Omental fat pad (tissue), 4 donors: ENCODE measurements around the gene CEP97. TPM values are rescaled to one million over a fixed set of nuclear protein-coding genes. Genes with fewer than 3 reads are reported as not detected.
"Not testable (repeated sequence)": the region's sequence is repeated elsewhere in the genome, so short reads cannot be mapped to it uniquely, and the experiment has no call there.

Experiments used
- ATAC-seq: fragments of 150-250 bp; one replicate; pipeline ENCODE4 v1.9.1; 2016; ENCODE audit warnings: mild to moderate bottlenecking, moderate library complexity; ENCODE audit not compliant: low FRiP score
- DNase-seq: peaks from one replicate; pipeline ENCODE4 v3.0.0-alpha.2; 2019; ENCODE audit warnings: low spot score
- total RNA-seq, 4 donors: library from RNA; depleted of rRNA; stranded (reverse); fragments of >200 nt; gene quantifications; one replicate each; pipeline ENCODE4 v1.1.0, GENCODE V29; 2016
- TF ChIP-seq, protein P1 (sequence below), 3 donors: fragments of 450-650 bp; IDR thresholded peaks; one replicate each; pipeline ENCODE4 v1.5.1; 2016 to 2017; ENCODE audit warnings: antibody characterized with exemption in 3 of 3, mild to moderate bottlenecking in 3 of 3, moderate library complexity in 2 of 3

CEP97 gene
- total RNA-seq, 4 donors from 2014 or later: 5.0 to 10.2 (median 5.3) TPM

GRCh38 chr3:101680466-101680865, 43.9 kb upstream of the CEP97 start:
- no peak for DNase-seq
- TF ChIP-seq, protein P1, sequence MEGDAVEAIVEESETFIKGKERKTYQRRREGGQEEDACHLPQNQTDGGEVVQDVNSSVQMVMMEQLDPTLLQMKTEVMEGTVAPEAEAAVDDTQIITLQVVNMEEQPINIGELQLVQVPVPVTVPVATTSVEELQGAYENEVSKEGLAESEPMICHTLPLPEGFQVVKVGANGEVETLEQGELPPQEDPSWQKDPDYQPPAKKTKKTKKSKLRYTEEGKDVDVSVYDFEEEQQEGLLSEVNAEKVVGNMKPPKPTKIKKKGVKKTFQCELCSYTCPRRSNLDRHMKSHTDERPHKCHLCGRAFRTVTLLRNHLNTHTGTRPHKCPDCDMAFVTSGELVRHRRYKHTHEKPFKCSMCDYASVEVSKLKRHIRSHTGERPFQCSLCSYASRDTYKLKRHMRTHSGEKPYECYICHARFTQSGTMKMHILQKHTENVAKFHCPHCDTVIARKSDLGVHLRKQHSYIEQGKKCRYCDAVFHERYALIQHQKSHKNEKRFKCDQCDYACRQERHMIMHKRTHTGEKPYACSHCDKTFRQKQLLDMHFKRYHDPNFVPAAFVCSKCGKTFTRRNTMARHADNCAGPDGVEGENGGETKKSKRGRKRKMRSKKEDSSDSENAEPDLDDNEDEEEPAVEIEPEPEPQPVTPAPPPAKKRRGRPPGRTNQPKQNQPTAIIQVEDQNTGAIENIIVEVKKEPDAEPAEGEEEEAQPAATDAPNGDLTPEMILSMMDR (IDR thresholded peaks at IDR 0.05): no peak
- no peak for ATAC-seq

DNA sequence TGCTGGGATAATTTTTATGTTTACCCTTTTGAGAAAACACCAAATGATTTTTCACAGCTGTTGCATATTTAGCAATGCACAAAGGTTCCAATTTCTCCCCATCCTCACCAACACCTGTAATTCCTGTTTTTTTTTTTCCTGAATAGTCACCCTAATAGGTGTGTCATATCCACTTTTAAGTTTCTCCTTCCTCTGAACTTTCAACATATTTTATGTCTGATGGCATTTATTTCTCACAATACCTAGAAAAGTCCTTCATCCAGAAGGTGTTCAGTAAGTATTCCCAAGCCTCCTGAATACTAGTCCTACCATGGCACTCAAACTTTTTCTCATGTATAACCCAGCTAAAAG, 39.4 kb upstream of the CEP97 start:
- no peak for ATAC-seq
- TF ChIP-seq, protein P1 (IDR thresholded peaks at IDR 0.05): no peak
- DNase-seq: no peak

GRCh38 chr3:101685870-101686307, 38.5 kb upstream of the CEP97 start:
- TF ChIP-seq, protein P1 (IDR thresholded peaks at IDR 0.05): no peak
- ATAC-seq (peak; percentile 6), DNase-seq (no peak)

DNA sequence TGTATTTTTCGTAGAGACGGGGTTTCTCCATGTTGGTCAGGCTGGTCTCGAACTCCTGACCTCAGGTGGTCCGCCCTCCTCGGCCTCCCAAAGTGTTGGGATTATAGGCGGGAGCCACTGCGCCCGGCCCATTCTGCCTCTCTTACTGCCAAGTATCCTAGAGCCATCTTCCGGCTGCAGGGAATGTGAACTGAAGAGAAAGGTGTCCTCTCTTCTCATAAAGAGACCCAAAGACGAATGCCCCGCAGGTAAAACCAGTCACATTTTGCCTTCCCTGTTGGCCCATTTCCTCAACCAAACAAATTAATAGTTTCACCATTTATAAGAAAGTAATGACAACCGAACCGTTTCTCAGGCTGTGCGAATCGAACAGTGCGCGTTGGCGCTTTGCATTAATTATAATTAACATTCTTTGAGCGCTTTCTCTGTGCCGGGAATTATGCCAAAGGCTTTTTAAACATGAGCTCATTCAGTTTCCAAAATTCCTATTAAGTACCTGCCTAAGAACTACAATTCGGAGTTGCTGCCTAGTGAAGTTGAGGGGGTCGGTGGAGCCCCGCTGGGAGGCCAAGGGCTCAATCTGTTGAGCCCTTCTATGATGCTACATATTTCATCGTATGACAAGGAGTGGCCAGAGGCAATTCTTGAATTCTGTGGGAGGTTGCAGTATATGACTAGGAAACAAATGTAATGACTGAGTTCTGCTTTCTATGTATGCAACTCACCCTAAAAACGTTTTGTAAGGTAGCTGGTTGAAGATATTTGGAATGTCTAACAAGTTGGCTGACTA, 37.1 kb upstream of the CEP97 start:
- DNase-seq: no peak
- TF ChIP-seq, protein P1 (IDR thresholded peaks at IDR 0.05): no peak
- no peak for ATAC-seq

- TF ChIP-seq, protein P1 (IDR thresholded peaks at IDR 0.05): no peak
- DNase-seq: no peak
- no peak for ATAC-seq
Observed at GRCh38 chr3:101689286-101689685, 35.1 kb upstream of the CEP97 start.

DNA sequence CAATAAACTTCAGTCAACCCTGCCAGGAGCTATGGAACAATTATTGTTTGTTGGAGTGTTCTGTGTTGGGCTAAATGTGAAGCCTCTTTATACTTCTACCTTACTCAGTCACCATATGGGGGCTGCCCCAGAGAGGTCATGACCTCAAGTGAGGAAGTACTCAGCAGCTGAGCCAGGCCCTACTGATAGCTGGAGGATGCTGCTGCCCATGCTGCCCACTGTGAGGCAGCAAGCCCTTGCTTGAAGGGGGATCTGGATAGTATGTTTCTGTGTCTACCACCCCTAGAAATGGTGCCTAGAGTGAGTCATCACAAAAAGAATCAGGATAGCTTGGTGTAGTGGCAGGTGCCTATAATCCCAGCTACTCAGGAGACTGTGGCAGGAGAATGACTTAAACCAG, 33.4 kb upstream of the CEP97 start:
- no peak for ATAC-seq
- TF ChIP-seq, protein P1 (IDR thresholded peaks at IDR 0.05): no peak
- no peak for DNase-seq

DNA sequence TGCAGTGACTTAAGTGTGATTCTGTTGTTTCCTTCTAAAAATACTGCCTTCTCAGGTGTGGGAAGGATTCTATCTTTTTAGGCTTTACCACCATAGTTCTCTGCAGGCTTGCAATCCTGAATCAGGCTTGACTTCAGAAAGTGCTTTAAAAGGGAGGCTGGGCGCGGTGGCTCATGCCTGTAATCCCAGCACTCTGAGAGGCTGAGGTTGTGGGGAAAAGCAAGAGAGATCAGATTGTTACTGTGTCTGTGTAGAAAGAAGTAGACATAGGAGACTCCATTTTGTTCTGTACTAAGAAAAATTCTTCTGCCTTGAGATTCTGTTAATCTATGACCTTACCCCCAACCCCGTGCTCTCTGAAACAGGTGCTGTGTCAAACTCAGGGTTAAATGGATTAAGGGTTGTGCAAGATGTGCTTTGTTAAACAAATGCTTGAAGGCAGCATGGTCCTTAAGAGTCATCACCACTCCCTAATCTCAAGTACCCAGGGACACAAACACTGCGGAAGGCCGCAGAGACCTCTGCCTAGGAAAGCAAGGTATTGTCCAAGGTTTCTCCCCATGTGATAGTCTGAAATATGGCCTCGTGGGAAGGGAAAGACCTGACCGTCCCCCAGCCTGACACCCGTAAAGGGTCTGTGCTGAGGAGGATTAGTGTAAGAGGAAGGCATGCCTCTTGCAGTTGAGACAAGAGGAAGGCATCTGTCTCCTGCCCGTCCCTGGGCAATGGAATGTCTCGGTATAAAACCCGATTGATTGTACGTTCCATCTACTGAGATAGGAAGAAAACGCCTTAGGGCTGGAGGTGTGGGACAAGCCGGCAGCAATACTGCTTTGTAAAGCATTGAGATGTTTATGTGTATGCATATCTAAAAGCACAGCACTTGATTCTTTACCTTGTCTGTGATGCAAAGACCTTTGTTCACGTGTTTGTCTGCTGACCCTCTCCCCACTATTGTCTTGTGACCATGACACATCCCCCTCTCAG, 32.4 kb upstream of the CEP97 start:
- ATAC-seq, DNase-seq: not testable (repeated sequence)

GRCh38 chr3:101693540-101693939, 30.9 kb upstream of the CEP97 start:
- DNase-seq, ATAC-seq: not testable (repeated sequence)

GRCh38 chr3:101694836-101695235, 29.6 kb upstream of the CEP97 start:
- not testable (repeated sequence) for ATAC-seq, DNase-seq
